ENCODE results near the gene CDYL.
"Not testable (repeated sequence)": the region's sequence is repeated elsewhere in the genome, so short reads cannot be mapped to it uniquely, and the experiment has no call there.

Gene CDYL

DNA sequence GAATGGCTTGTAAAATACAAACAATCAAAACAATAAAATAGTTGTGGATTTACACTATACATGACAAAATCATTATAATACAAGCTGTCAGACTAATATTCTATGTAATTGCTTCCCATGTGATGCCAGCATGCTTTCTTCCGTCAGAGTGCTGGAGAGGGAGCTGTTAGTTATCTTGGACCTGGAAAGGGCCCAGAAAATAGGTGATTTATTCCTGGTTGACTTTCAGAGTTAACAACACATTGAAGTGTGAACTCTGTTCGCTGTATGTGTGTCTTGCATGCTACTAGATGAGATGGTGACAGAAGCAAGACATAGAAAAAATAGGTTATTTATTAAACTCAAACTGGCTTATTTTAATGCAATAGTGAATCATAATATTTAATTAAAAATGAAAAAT, 70.2 kb downstream of the CDYL start:
- WGBS (ENCODE audit: insufficient coverage) = 100% methylated on average over 1 of the region's 2 CpGs
- Histone ChIP-seq H3K27me3 (replicated peaks in 2 of 5; ENCODE audit: control insufficient read depth in 4 of 5, insufficient read depth in 5 of 5, low read length in 4 of 5) (no peaks in the 10 kb centered on the region), H3K36me3 (ENCODE audit: control insufficient read depth in 4 of 4, insufficient read depth in 4 of 4, low read length in 3 of 4) (peaks cover 0 to 3% (median 0%) of the 10 kb centered on the region in 4 experiments), H3K9me3 (ENCODE audit: control extremely low read depth in 1 of 5, control insufficient read depth in 4 of 5, insufficient read depth in 2 of 5, low read depth in 1 of 5, low read length in 4 of 5) (peaks cover 6 to 39% (median 7%) of the 10 kb centered on the region in 5 experiments), H3K4me3 (ENCODE audit: control insufficient read depth in 1 of 7, extremely low read depth in 1 of 7, insufficient read depth in 4 of 7, low read depth in 2 of 7, low read length in 6 of 7) (no peak overlapping the region), H3K4me1 (ENCODE audit: control extremely low read depth in 1 of 4, control insufficient read depth in 4 of 4, insufficient read depth in 4 of 4, low read length in 3 of 4) (no peaks in the 10 kb centered on the region), H3K27ac (ENCODE audit: insufficient read depth in 1 of 2, low read depth in 1 of 2, low read length in 2 of 2, poor library complexity in 1 of 2, severe bottlenecking in 2 of 2) (no peak overlapping the region)
- CTCF ChIA-PET = no interaction called here
- POLR2A ChIA-PET = no interaction called here
- DNase-seq = no peak

GRCh38 chr6:4848382-4849068, 72.3 kb downstream of the CDYL start:
- DNase-seq = peak in 2 of 3 donors; percentile 23 to 36
- Histone ChIP-seq H3K4me1 (ENCODE audit: control extremely low read depth in 1 of 4, control insufficient read depth in 4 of 4, insufficient read depth in 4 of 4, low read length in 3 of 4) (no peaks in the 10 kb centered on the region), H3K27me3 (replicated peaks in 2 of 5; ENCODE audit: control insufficient read depth in 4 of 5, insufficient read depth in 5 of 5, low read length in 4 of 5) (no peaks in the 10 kb centered on the region), H3K9me3 (ENCODE audit: control extremely low read depth in 1 of 5, control insufficient read depth in 4 of 5, insufficient read depth in 2 of 5, low read depth in 1 of 5, low read length in 4 of 5) (peaks cover 4 to 26% (median 6%) of the 10 kb centered on the region in 5 experiments), H3K36me3 (ENCODE audit: control insufficient read depth in 4 of 4, insufficient read depth in 4 of 4, low read length in 3 of 4) (peaks cover 0 to 3% (median 1%) of the 10 kb centered on the region in 4 experiments), H3K4me3 (ENCODE audit: control insufficient read depth in 1 of 7, extremely low read depth in 1 of 7, insufficient read depth in 4 of 7, low read depth in 2 of 7, low read length in 6 of 7) (no peak overlapping the region), H3K27ac (ENCODE audit: insufficient read depth in 1 of 2, low read depth in 1 of 2, low read length in 2 of 2, poor library complexity in 1 of 2, severe bottlenecking in 2 of 2) (peak overlapping the region in 1 of 2 experiments; percentile 52)
- 93% methylated on average over 5 of the region's 7 CpGs for WGBS (ENCODE audit: insufficient coverage)
- CTCF ChIA-PET = interaction anchor here (0.8 to 2.2 kb wide), 4 partner anchors 23 to 567 kb away, joined by 3 to 7 read pairs (median 4); no protein-coding TSS in a partner anchor
- POLR2A ChIA-PET = no interaction called here

GRCh38 chr6:4849226-4850022, 73.2 kb downstream of the CDYL start:
- DNase-seq = peak in 2 of 3 donors; percentile 7 to 57
- Histone ChIP-seq H3K4me1 (ENCODE audit: control extremely low read depth in 1 of 4, control insufficient read depth in 4 of 4, insufficient read depth in 4 of 4, low read length in 3 of 4) (no peaks in the 10 kb centered on the region), H3K36me3 (ENCODE audit: control insufficient read depth in 4 of 4, insufficient read depth in 4 of 4, low read length in 3 of 4) (peaks cover 0 to 3% (median 0%) of the 10 kb centered on the region in 4 experiments), H3K27me3 (replicated peaks in 2 of 5; ENCODE audit: control insufficient read depth in 4 of 5, insufficient read depth in 5 of 5, low read length in 4 of 5) (no peaks in the 10 kb centered on the region), H3K9me3 (ENCODE audit: control extremely low read depth in 1 of 5, control insufficient read depth in 4 of 5, insufficient read depth in 2 of 5, low read depth in 1 of 5, low read length in 4 of 5) (peaks cover 0 to 17% (median 2%) of the 10 kb centered on the region in 5 experiments), H3K27ac (ENCODE audit: insufficient read depth in 1 of 2, low read depth in 1 of 2, low read length in 2 of 2, poor library complexity in 1 of 2, severe bottlenecking in 2 of 2) (peak overlapping the region in 1 of 2 experiments; percentile 52), H3K4me3 (ENCODE audit: control insufficient read depth in 1 of 7, extremely low read depth in 1 of 7, insufficient read depth in 4 of 7, low read depth in 2 of 7, low read length in 6 of 7) (no peak overlapping the region)
- 92% methylated on average over 2 of the region's 4 CpGs for WGBS (ENCODE audit: insufficient coverage)
- CTCF ChIA-PET = interaction anchor here (0.9 to 2.2 kb wide), 3 partner anchors 24 to 64 kb away, joined by 3 to 7 read pairs (median 4); no protein-coding TSS in a partner anchor
- POLR2A ChIA-PET = no interaction called here

GRCh38 chr6:4851035-4851434, 74.8 kb downstream of the CDYL start:
- peaks cover 0 to 6% (median 0%) of the 10 kb centered on the region in 4 experiments for H3K36me3 ChIP-seq (ENCODE audit: control insufficient read depth in 4 of 4, insufficient read depth in 4 of 4, low read length in 3 of 4)
- POLR2A ChIA-PET = no interaction called here
- 100% methylated on average over 3 of the region's 4 CpGs for WGBS (ENCODE audit: insufficient coverage)
- H3K9me3 ChIP-seq (ENCODE audit: control extremely low read depth in 1 of 5, control insufficient read depth in 4 of 5, insufficient read depth in 2 of 5, low read depth in 1 of 5, low read length in 4 of 5) = peaks cover 0 to 5% (median 0%) of the 10 kb centered on the region in 5 experiments
- CTCF ChIA-PET = interaction anchor here (1.1 kb wide), 1 partner anchor 29 kb away, joined by 3 read pairs; no protein-coding TSS in a partner anchor
- no peaks in the 10 kb centered on the region for H3K4me1 ChIP-seq (ENCODE audit: control extremely low read depth in 1 of 4, control insufficient read depth in 4 of 4, insufficient read depth in 4 of 4, low read length in 3 of 4)
- no peak overlapping the region for H3K4me3 ChIP-seq (ENCODE audit: control insufficient read depth in 1 of 7, extremely low read depth in 1 of 7, insufficient read depth in 4 of 7, low read depth in 2 of 7, low read length in 6 of 7)
- no peaks in the 10 kb centered on the region for H3K27me3 ChIP-seq (replicated peaks in 2 of 5; ENCODE audit: control insufficient read depth in 4 of 5, insufficient read depth in 5 of 5, low read length in 4 of 5)
- no peak for DNase-seq
- H3K27ac ChIP-seq (ENCODE audit: insufficient read depth in 1 of 2, low read depth in 1 of 2, low read length in 2 of 2, poor library complexity in 1 of 2, severe bottlenecking in 2 of 2) = no peak overlapping the region

GRCh38 chr6:4852186-4852585, 76.0 kb downstream of the CDYL start:
- POLR2A ChIA-PET = not testable (repeated sequence)

DNA sequence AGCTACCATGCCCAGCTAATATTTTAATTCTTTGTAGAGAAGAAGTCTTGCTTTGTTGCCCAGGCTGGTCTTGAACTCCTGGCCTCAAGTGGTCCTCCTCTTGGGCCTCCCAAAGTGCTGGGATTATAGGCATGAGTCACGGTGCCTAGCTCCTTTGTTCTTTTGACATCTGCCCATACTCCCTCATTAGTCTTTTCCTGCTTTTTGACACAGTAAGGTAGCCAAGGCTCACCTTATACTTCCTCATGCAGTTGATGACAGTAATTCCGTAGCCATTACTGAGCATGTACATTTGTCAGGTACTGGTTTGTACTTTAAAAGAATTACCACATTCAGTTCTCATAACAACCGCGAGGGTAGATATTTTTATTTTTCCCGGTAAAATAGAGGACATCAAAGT, 76.7 kb downstream of the CDYL start:
- Histone ChIP-seq H3K27ac (ENCODE audit: insufficient read depth in 1 of 2, low read depth in 1 of 2, low read length in 2 of 2, poor library complexity in 1 of 2, severe bottlenecking in 2 of 2) (no peak overlapping the region), H3K4me1 (ENCODE audit: control extremely low read depth in 1 of 4, control insufficient read depth in 4 of 4, insufficient read depth in 4 of 4, low read length in 3 of 4) (no peaks in the 10 kb centered on the region), H3K27me3 (replicated peaks in 2 of 5; ENCODE audit: control insufficient read depth in 4 of 5, insufficient read depth in 5 of 5, low read length in 4 of 5) (no peaks in the 10 kb centered on the region), H3K9me3 (ENCODE audit: control extremely low read depth in 1 of 5, control insufficient read depth in 4 of 5, insufficient read depth in 2 of 5, low read depth in 1 of 5, low read length in 4 of 5) (no peaks in the 10 kb centered on the region), H3K36me3 (ENCODE audit: control insufficient read depth in 4 of 4, insufficient read depth in 4 of 4, low read length in 3 of 4) (peaks cover 0 to 6% (median 0%) of the 10 kb centered on the region in 4 experiments), H3K4me3 (ENCODE audit: control insufficient read depth in 1 of 7, extremely low read depth in 1 of 7, insufficient read depth in 4 of 7, low read depth in 2 of 7, low read length in 6 of 7) (no peak overlapping the region)
- DNase-seq = no peak
- WGBS (ENCODE audit: insufficient coverage) = 100% methylated on average over 2 of the region's 5 CpGs
- ChIA-PET POLR2A (no interaction called here), CTCF (interaction anchor here (1.2 kb wide), 1 partner anchor 74 kb away, joined by 3 read pairs; no protein-coding TSS in a partner anchor)

More at GRCh38 chr6:4852186-4852585, 76.0 kb downstream of the CDYL start:
- H3K4me3 ChIP-seq (ENCODE audit: control insufficient read depth in 1 of 7, extremely low read depth in 1 of 7, insufficient read depth in 4 of 7, low read depth in 2 of 7, low read length in 6 of 7); H3K4me1 ChIP-seq (ENCODE audit: control extremely low read depth in 1 of 4, control insufficient read depth in 4 of 4, insufficient read depth in 4 of 4, low read length in 3 of 4); H3K36me3 ChIP-seq (ENCODE audit: control insufficient read depth in 4 of 4, insufficient read depth in 4 of 4, low read length in 3 of 4); H3K27me3 ChIP-seq (replicated peaks in 2 of 5; ENCODE audit: control insufficient read depth in 4 of 5, insufficient read depth in 5 of 5, low read length in 4 of 5); H3K9me3 ChIP-seq (ENCODE audit: control extremely low read depth in 1 of 5, control insufficient read depth in 4 of 5, insufficient read depth in 2 of 5, low read depth in 1 of 5, low read length in 4 of 5); H3K27ac ChIP-seq (ENCODE audit: insufficient read depth in 1 of 2, low read depth in 1 of 2, low read length in 2 of 2, poor library complexity in 1 of 2, severe bottlenecking in 2 of 2); DNase-seq: not testable (repeated sequence)
- 100% methylated on average over 1 of the region's 1 CpG for WGBS (ENCODE audit: insufficient coverage)
- CTCF ChIA-PET = interaction anchor here (1.2 kb wide), 1 partner anchor 75 kb away, joined by 3 read pairs; no protein-coding TSS in a partner anchor

Data from common myeloid progenitor, CD34-positive (primary cell).